DMS 273 (cell line): Measurements from ENCODE around the gene KRTAP5-8.
"Not testable (repeated sequence)": the region's sequence is repeated elsewhere in the genome, so short reads cannot be mapped to it uniquely, and the experiment has no call there.

ENCODE experiments used
- DNase-seq: peaks from one replicate; lab custom pipeline; 2025; ENCODE audit not compliant: unreplicated experiment; lab: John Stamatoyannopoulos, UW

Gene KRTAP5-8

DNA sequence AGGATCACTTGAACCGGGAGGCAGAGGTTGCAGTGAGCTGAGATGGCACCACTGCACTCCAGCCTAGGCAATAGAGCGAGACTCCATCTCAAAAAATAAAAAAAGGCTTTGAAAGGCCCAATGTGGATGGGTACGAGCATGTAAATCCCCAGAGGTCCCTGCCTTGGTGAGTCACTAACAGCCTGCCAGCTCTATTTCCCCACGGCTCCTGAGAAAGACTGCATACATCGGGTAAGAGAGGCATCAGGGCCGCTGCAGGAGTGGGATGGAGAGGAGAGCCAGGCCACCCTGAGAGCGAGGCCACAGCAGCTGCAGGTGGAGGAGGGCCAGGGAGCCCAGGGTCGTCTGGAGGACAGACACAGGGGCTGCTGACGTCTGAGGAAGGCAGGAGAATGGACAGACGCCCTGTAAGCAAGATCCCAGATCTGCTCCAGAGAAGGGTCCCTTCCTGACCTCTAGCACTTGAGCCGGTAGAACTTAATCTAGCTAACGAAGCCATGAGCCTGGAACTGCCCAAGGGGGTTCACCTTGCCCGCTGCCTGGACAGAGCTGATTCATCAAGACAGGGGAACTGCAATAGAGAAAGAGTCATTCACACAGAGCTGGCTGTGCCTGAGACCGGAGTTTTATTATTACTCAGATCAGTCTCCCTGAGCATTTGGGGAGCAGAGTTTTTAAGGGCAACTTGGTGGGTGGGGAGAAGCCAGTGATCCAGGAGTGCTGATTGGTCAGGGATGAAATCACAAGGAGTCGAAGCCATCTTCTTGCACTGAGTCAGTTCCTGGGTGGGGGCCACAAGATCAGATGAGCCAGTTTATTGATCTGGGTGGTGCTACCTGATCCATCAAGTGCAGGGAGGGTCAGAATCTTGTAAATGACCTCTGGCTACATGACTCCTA lies 5.3 kb downstream of the KRTAP5-8 start:
- DNase-seq = no peak

- no peak for DNase-seq
These were observed 6.0 kb downstream of the KRTAP5-8 start for GRCh38 chr11:71543866-71544265.

- no peak for DNase-seq
These were observed 6.8 kb downstream of the KRTAP5-8 start for GRCh38 chr11:71544525-71545214.

GRCh38 chr11:71545405-71545966 lies 7.7 kb downstream of the KRTAP5-8 start:
- DNase-seq = no peak

DNA sequence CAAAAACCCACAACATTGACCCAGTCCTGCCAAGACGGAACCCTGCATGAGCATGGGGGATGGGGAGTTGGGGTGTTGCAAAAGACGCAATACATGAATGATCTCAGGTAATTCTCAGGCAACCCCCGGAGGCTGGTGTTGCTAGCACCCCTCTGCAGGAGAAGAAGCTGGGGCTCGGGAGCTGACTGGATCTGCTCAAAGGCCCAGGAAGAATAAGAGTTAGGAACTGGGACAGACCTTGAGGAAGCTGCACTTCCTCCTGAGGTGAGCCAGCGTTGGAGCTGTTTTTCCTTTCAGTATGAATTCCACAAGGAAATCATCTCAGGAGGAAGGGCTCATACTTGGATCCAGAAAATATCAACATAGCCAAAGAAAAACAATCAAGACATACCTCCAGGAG lies 10.3 kb downstream of the KRTAP5-8 start, which contains the start of gene KRTAP5-9:
Gene KRTAP5-9 (plus strand): TSS at position 301 of the 400 bp plus-strand sequence. CDS start 238 bp downstream, outside the sequence.
- no peak for DNase-seq

GRCh38 chr11:71548716-71549151 lies 10.9 kb downstream of the KRTAP5-8 start:
- DNase-seq = no peak

- no peak for DNase-seq
These were observed 13.9 kb downstream of the KRTAP5-8 start for GRCh38 chr11:71551711-71552110.

- DNase-seq = no peak
These were observed 17.2 kb downstream of the KRTAP5-8 start for GRCh38 chr11:71554996-71555395.

- no peak for DNase-seq
These were observed 17.7 kb downstream of the KRTAP5-8 start for GRCh38 chr11:71555508-71555907.

DNA sequence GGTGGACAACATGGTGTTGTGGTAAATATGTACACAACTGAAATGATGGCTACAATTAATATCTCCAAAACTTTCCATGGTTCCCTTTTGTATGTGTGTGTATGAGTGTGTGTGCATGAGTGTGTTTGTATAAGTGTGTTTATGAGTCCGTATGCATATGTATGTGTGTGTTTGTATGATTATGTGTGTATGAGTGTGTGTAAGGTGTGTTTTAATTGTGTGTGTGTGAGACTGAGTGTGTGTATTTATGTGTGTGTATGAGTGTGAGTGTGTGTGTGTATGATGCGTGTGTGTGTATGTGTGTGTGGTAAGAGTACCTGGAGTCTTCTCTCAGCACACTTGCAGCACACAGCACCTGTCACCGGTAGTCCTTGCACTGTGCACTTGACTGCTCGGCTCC lies 18.2 kb downstream of the KRTAP5-8 start:
- no peak for DNase-seq

GRCh38 chr11:71557257-71557656 lies 19.4 kb downstream of the KRTAP5-8 start:
- no peak for DNase-seq

DNA sequence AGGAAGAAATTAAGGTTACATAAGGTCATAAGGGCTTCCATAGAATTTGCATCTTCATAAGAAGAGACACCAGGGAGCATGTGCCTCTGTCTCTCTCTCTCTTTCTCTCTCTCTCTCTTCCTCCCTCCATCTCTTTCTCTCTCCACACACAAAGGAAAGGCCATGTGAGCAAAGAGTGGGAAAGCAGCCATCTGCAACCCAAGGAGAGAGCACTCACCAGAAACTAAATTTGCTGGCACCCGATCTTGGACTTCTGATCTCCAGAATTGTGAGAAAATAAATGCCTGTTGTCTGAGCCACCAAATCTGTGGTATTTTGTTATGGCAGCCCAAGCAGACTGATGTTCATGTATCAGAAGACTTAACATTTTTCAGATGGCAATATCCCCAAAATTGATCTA lies 21.2 kb downstream of the KRTAP5-8 start:
- DNase-seq = no peak

DNA sequence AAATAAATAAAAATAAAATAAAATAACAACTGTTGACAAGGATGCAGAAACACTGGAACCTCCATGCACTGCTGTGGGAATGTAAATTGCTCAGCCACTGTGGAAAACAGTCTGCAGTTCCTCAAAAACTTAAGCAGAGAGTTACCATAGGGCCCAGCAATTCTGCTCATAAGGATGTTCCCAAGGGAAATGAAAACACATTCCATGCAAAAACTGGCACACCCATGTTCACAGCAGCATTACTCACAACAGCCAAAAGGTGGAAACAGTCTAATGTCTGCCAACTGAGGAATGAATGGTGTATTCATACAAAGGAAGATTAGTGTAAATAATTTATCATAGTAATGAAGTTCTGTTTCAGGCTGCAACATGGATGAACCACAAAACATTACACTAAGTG lies 24.3 kb downstream of the KRTAP5-8 start:
- DNase-seq = no peak

DNA sequence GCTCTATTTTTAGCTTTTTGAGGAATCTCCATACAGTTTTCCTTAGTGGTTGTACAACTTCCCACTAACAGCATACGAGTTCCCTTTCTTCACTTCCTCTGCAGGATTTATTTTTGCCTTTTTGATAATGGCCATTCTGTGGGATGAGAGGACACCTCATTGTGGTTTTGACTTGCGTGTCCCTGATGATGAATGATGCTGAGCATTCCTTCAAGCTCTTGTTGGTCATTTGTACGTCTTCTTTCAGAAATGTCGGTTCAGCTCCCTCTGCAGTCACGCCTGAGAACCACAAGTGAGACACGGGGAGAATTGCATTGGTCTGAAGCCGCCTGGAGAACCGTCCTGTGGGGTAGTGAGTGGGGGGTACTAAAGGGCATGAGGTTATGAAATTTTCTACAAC lies 25.6 kb downstream of the KRTAP5-8 start:
- DNase-seq = peak; percentile 17

DNA sequence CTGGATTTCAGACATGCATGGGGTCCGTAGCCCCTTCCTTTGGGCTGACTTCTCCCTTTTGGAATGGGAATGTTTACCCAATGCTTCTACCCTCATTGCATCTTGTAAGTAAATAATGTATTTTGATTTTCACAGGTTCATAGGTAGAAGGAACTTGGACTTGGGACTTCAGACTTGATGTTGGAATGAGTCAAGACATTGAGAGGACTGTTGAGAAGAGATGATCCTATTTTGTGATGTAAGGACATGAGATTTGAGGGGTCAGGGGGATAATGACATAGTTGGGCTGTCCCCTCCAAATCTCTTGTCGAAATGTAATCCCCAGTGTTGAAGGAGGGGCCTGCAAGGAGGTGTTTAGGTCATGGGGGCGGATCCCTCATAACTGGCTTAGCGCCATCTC lies 26.6 kb downstream of the KRTAP5-8 start:
- no peak for DNase-seq

- no peak for DNase-seq
These were observed 27.4 kb downstream of the KRTAP5-8 start, which contains the start of gene KRTAP5-10 for GRCh38 chr11:71565263-71565662. Gene KRTAP5-10, plus strand, starts transcription at chr11:71565563. Its CDS starts 25 bp downstream, at chr11:71565588.

GRCh38 chr11:71566081-71566620 lies 28.3 kb downstream of the KRTAP5-8 start:
- no peak for DNase-seq

GRCh38 chr11:71566626-71567599 lies 29.1 kb downstream of the KRTAP5-8 start:
- not testable (repeated sequence) for DNase-seq

DNA sequence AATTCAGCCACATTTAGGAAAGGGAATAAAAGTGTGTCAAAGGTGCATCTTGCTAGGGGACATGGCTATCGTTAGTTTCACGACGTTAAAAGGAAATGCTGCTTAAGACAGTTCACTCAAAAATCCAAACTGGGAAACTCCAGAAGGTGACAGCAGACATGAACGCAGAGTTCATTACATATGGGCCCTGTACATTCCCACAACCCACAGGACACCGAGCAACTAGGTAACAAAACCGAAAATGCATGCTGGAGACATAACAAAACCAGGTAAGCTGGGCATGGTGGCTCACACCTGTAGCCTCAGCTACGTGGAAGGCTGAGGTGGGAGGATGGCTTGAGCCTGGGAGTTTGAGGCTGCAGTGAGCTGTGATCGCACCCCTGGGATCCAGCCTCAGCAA lies 29.8 kb downstream of the KRTAP5-8 start:
- DNase-seq = not testable (repeated sequence)

DNA sequence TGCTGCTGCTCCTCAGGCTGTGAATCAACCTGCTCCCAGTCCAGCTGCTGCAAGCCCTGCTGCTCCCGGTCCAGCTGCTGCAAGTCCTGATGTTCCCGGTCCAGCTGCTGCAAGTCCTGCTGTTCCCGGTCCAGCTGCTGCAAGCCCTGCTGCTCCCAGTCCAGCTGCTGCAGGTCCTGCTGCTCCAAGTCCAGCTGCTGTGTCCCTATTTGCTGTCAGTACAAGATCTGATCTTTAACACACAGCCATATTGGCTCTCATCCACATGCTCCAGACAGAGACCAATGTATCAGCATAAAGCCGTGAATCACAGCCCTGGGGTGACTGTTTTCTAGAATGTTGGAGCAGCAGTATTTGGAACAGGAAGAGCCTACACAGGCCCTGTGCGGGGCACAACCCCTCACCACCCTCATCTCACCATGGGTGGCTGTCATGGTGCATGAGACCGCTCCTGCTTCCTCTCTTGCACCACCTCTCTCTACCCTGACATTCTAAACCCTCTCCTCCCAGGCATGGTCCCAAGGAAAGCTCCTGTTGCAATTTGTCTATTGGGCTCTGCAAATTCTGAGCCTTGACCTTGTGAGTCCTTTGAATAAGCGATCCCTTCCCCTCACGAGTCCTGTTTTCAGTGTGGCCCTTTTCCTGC lies 31.0 kb downstream of the KRTAP5-8 start:
- DNase-seq = peak; percentile 25
